Ramos (cell line): ENCODE data around the gene BOLA3.
"Not testable (repeated sequence)": the region's sequence is repeated elsewhere in the genome, so short reads cannot be mapped to it uniquely, and the experiment has no call there.

Experiments
- in situ Hi-C: fragments of 300-500 bp; cut with MboI; formaldehyde crosslinking; loops from one replicate; pipeline ENCODE4 v1.14.3; 2022; ENCODE audit warnings: low sequenced_read_pairs; ENCODE audit not compliant: unreplicated experiment

The BOLA3 gene

DNA sequence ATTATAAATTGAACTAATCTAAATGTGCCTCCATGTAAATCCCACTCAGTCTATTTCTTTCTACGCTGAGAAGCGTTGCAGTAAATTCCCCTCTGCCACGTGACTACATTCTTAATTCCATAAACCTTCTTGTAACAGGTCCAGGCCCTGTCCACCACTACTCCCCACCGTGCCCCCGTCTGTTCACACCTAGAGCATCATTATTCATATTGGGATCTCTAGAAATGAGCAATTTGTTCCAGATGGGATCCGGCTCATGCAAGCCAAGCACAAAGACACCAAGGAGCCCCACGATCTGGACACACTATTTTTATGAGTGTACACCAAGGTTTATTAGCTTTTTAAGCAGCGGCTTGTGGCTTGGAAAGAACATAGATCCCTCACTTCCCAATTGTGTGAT, 38.2 kb downstream of the BOLA3 start:
- in situ Hi-C loops, result no loop called here

DNA sequence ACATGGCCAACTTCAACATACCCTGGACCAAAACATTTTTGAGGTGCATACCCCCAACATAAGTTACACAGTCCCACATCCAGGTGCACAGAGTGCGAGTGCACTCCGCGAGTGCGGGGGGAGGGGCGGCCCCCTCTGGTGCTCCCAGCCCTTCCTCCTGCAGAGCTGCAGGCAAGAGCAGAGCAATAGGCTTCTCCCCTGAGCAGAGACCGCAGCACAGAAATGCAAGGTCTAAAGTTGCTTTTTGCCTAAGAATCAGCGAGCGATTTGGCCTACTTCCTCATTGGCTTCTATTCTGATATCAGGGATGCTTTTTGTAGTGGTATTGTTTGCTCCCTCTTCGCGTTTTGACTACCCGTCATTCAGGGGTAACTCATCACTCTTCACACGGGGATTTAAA, 40.6 kb downstream of the BOLA3 start:
- in situ Hi-C loops, result no loop called here

DNA sequence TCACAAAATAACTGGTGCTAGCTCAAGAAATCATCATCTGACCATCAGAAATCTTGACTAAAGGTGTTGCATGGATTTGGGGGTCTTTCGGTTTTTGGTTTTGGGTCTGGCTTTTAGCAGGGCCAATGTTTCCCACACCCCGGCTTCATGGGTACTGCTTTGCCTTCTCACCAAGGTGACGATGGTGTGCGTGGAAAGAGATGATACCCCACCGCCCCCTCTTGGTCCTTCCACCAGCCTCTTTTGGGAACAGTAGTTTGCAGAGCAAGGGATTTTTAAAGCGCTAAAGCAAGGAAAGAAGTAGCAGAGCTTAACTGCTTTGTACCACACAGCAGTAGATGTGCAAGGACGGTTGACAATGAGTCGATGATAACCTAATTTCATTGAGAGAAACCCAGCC, 42.3 kb downstream of the BOLA3 start:
- in situ Hi-C loops, result no loop called here

DNA sequence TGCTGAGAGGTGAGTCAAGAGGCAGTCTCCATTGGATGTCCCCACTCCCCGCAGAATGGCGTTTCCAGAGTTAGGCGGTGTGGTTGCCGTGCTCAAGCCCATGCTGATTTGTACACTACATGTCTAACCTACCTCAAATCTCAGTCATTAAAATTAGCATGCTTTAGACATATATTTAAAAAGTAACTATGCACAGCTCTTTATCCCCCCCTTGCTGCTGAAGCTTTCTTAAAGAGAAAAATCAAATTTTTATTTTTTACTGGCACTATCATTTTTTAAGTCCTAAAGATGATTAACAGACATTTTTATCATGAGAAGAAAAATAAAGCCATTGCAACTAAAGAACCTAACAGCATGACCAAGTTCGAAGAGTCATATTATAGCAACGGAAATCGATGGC, 42.9 kb downstream of the BOLA3 start:
- in situ Hi-C loops, result no loop called here

DNA sequence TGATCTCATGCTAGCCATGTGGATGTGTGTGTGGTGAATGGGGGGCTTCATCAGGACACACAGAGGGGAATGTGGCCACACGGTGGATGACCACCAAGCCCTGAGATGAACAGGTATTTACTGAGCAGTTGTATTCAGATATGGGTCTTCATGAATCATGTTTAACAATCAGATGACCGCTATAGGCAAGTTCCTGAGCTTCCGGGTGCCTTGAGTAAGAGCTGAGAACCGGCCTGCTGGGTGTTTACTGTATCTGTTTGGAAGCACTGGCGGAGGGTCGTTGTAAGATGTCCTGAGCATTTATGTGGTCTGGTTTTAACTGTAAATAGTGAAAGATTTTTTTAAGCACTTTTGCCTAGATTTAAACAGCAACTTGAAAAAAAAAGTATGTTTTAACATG, 43.9 kb downstream of the BOLA3 start:
- in situ Hi-C loops, result no loop called here

DNA sequence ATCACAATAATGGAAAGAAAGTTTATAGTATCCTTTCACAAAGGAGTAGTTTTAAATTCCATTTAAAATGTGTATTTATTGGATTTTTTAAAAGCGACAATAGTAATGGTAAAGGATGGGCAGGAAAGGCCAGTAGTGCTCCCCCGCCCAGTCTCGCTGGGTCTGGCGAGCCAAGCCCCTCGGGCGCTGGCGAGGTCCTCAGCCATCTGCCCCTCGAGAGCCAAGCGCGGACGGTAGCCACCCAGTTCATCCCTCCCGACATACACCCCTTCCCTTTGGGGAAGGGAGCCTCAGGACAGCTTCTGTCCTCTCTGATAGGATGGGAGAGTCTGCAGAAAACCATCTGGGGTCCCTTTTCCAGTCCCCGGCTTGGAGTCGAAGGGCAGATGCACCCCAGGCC, 45.2 kb downstream of the BOLA3 start:
- in situ Hi-C loops, result no loop called here

DNA sequence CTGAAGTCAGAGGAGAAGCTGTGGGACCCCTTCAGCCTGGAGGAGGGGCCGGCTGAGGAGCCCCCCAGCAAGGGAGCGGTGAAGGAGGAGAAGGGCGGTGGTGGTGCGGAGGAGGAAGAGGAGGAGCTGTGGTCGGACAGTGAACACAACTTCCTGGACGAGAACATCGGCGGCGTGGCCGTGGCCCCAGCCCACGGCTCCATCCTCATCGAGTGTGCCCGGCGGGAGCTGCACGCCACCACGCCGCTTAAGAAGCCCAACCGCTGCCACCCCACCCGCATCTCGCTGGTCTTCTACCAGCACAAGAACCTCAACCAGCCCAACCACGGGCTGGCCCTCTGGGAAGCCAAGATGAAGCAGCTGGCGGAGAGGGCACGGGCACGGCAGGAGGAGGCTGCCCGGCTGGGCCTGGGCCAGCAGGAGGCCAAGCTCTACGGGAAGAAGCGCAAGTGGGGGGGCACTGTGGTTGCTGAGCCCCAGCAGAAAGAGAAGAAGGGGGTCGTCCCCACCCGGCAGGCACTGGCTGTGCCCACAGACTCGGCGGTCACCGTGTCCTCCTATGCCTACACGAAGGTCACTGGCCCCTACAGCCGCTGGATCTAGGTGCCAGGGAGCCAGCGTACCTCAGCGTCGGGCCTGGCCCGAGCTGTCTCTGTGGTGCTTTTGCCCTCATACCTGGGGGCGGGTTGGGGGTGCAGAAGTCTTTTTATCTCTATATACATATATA, 46.0 kb downstream of the BOLA3 start:
- in situ Hi-C loops, result no loop called here

DNA sequence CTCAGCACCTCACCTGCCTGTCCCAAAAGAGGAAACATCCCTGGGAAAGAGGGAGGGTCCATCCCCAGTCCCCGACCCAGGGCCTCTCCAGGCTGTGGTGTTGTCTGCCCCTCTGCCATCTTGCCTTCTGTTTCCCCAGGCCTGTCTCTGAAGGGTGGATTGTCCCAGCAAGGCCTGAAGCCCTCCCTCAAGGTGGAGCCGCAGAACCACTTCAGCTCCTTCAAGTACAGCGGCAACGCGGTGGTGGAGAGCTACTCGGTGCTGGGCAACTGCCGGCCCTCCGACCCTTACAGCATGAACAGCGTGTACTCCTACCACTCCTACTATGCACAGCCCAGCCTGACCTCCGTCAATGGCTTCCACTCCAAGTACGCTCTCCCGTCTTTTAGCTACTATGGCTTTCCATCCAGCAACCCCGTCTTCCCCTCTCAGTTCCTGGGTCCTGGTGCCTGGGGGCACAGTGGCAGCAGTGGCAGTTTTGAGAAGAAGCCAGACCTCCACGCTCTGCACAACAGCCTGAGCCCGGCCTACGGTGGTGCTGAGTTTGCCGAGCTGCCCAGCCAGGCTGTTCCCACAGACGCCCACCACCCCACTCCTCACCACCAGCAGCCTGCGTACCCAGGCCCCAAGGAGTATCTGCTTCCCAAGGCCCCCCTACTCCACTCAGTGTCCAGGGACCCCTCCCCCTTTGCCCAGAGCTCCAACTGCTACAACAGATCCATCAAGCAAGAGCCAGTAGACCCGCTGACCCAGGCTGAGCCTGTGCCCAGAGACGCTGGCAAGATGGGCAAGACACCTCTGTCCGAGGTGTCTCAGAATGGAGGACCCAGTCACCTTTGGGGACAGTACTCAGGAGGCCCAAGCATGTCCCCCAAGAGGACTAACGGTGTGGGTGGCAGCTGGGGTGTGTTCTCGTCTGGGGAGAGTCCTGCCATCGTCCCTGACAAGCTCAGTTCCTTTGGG, 47.2 kb downstream of the BOLA3 start:
- in situ Hi-C loops, result no loop called here

DNA sequence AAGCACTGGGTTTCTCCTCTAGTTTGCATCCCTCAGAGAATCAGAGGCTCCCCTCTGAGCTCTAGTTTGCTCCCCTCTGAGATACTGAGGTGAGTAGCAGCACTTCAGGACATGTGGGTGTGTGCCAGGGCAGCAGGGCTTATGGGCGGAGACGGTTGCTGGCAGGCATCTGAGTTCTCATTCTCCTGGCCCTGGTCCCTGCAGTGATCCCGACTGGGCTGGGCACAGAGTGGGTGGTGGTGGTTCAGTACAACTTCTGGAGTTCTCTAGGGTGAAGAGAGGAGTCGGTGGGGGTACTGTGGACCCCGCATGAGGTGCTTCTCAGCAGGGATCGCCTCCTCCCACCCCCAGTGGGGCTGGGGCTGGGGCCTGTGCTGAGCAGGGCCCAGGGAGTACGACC, 47.9 kb downstream of the BOLA3 start:
- in situ Hi-C loops, result no loop called here

DNA sequence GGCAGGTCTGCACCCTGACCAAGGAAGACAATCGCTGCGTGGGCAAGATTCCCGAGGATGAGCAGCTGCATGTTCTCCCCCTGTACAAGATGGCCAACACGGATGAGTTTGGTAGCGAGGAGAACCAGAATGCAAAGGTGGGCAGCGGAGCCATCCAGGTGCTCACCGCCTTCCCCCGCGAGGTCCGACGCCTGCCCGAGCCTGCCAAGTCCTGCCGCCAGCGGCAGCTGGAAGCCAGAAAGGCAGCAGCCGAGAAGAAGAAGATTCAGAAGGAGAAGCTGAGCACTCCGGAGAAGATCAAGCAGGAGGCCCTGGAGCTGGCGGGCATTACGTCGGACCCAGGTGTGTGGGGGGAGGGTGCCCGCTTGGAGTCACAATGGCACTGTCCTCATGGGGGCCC, 48.4 kb downstream of the BOLA3 start:
- in situ Hi-C loops, result no loop called here

DNA sequence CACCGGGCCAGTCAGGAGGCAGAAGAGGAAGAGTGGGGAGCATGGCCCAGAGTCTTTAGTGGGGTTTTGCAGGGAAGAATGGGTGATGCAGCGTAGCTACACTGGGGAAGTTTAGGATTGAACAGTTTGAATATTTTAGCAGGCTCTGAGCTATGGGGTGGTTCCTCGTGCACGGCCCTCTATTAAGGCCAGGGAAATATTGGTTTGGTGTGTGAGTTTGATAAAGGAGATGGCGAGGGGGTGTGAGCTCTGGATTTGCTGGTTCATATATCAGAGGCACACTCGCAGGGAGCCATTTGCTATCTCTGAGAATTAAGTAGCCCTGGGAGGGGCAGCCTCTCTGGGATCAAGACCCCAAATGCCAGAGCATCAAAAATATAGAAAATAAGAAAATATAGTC, 50.1 kb downstream of the BOLA3 start:
- in situ Hi-C loops, result no loop called here

DNA sequence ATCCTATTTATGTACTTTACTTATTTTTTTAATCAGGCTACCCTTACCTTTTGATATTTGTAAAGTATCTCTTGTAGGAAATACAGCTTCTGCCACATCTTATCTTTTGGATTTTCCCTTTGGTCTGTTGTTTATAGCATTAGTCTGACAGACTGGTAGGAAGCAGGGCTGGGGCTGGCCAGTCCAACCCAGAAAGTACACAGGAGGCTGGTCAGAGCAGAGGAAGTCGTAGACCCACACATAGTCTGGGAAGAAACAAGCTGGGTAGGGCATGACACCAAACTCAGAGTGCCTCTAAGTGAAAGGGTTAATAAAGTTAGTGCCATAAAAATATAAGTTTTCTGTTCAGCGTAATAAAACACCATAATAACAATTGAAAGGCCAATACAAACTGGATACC, 51.7 kb downstream of the BOLA3 start:
- in situ Hi-C loops, result no loop called here

DNA sequence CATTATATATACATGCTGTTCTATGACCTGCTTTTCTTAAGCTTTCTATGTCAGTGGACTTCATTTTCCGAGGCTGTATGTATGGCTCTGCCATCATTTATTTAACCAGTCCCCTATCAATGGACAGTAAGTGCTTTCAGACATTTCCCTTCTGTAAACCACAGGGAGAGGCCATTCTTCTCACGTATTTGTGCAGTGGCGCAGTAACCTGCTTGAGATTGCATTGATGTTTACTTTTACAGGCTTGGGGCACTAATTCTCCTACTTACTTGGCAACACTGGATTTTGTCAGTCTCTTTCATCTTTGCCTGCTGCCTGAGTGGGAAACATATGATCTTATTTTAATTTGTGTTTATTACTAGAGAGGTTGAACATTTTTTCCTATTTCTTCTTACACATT, 52.1 kb downstream of the BOLA3 start:
- in situ Hi-C loops, result no loop called here

DNA sequence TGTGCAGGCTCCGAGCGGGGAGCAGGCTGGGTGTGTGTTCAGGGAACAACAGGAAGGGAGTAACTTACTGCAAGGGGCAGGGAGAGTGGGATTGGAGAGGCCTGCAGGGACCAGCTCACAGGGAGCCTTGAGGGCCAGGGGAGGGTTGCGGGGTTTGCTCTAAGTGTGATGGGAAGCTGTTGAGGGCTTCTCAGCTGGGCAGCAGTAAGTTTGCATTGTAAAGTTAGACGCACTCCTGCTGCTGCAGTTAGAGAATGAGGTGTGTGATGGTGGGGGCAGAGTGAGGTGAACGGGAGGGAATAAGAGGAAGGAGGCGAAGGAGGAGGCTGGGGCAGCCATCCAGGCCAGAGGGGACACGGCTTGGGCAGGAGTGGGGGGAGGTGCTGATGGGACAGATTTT, 53.4 kb downstream of the BOLA3 start:
- in situ Hi-C loops, result no loop called here

DNA sequence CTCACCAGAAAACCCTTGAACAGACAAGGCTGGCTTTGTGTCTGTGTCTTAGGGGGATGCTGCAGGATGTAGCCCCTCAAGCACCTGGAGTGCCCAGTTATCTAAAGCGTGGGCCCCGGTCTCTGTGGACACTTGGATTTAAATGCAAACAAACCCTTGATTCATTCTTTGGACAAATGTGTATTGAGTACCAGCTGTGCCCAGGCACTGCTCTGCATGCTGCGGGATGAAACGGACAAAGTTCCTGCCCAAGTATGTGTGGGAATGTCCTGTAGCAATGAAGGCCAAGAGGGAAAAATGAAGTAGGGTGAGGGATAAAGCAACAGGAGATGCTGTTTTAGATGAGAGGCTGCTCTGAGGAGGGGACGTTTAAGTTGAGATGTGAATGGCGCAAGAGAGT, 53.9 kb downstream of the BOLA3 start:
- in situ Hi-C loops, result no loop called here

DNA sequence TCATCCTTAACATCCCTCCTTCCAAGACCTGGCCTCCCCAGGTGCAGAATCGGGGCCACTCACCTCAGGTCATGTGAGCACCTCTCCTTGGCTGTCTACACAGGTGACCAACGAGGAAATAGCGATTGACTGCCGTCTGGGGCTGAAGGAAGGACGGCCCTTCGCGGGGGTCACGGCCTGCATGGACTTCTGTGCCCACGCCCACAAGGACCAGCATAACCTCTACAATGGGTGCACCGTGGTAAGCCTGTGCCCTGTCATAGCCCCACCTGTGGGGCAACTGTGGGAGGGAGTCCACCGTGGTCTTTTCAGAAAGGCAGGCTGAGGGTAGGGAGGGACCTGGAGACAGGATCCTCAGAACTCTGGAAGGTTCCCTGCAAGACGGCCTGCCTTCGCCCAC, 54.3 kb downstream of the BOLA3 start:
- in situ Hi-C loops, result no loop called here

DNA sequence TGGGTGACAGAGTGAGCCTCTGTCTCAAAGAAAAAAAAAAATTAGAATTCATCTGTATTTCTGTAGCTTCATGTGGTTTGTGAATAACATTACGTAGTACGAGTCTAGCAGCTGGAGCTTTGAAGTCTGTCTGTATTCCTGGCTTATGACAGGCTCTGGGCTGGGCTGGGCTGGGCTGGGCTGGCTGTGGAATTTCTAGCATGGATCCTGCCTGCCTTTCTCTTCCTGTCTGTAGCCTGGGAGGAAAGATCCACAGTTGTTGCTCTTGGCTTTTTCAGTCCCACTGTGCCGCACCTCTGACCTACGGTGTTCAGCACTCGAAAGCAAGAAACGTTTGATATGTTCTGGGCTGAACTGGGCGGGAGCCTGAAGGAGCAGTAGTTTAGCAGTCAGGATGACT, 55.4 kb downstream of the BOLA3 start:
- in situ Hi-C loops, result no loop called here

DNA sequence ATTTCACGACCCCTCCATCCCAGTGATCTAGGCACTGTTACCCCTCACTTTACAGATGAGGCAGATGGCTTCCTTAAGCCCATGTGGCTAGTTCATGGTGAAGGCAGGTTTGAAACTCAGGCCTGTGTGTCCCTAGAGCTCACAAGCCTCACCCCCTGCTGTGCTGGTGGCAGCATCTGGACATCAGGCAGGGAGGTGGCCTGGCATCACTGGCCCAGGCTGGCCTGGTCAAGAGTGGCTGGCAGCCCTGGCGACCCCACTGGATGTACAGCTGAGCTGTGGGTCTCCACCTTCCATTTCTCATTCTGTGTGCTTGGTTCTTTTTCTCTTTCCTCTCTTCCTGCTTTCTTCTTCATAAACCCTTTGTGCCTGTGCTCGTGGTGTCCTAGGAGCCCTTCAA, 56.3 kb downstream of the BOLA3 start:
- in situ Hi-C loops, result no loop called here

DNA sequence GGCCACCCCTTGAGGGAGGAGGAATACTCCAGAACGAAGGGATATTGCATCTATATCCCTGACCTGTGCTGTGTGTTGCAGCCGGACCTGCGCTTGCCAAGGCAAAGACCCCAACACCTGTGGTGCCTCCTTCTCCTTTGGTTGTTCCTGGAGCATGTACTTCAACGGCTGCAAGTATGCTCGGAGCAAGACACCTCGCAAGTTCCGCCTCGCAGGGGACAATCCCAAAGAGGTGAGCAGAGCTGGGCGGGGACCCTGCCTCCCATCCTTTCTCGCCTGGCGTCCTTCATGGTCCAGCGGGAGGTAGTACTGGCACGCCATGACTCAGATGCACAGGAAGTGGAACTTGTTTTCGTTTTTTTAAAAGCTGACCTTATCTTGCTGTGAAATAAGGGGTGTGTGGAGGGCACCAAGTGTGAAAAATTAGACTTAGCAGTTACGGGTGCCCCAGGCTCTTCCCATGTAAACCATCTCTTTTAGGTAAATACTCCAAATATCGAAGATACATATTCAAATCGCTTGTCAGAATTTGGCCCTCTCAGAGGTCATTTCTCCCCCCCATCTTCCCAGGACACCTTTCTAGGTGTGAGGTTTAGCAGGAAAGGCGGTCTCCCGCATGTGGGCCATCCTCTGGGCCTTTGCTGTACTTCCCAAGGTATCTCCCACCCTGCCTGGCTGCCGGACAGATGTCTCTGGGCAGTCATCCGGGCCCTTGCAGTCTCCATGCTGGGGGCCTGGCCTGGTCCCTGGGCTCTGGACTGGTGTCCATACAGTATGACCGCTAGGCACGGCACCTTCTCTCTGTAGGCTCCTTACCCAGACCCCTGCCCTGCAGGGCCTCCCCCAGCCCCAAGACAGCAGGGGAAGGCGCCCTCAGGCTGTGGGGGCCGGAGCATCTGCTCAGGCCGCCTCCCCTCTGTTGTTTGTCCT, 57.6 kb downstream of the BOLA3 start:
- in situ Hi-C loops, result no loop called here

DNA sequence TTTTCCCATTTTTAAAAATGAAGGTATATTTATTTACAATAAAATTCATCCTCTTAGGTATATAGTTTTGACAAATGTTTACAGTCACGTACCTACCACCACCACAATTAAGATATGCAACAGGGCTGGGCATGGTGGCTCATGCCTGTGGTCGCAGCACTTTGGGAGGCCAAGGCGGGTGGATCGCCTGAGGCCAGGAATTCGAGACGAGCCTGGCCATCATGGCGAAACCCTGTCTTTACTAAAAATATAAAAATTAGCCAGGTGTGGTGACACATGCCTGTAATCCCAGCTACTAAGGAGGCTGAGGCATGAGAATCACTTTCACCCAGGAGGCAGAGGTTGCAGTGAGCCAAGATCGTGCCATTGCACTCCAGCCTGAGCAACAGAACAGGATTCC, 59.0 kb downstream of the BOLA3 start:
- in situ Hi-C loops, result not testable (repeated sequence)

DNA sequence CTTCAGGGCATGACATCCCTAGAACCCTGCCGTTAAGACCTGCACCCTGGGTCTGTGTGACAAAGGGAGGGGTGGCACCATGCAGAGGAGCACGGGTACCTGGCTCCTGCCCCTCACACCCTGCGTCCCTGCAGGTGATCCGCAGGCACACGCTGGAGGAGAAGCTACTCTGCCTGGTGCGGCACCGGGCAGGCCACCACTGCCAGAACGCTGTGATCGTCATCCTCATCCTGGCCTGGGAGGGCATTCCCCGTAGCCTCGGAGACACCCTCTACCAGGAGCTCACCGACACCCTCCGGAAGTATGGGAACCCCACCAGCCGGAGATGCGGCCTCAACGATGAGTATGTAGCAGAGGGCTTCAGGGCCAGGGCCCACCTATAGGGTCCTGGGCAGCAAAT, 60.0 kb downstream of the BOLA3 start:
- in situ Hi-C loops, result no loop called here
